GM13976 (cell line): ENCODE data around the gene PLCXD1.
A peak's percentile ranks its signal among the peaks of the same experiment; 100 is the strongest.

Experiments used
- DNase-seq: peaks from one replicate; pipeline ENCODE4 v3.0.0; 2012; ENCODE audit warnings: low spot score
- CTCF ChIP-seq: IDR thresholded peaks from 2 replicates; pipeline ENCODE4 v1.5.1; 2012; ENCODE audit warnings: borderline replicate concordance, mild to moderate bottlenecking; ENCODE audit not compliant: insufficient read depth; ENCODE audit errors: extremely low read depth, missing control alignments, control extremely low read depth
- in situ Hi-C: fragments of 300-500 bp; cut with MboI; formaldehyde crosslinking; loops from one replicate; pipeline ENCODE4 v1.12.0; 2022; ENCODE audit warnings: low sequenced_read_pairs, mixed read lengths, inconsistent platforms; ENCODE audit not compliant: unreplicated experiment

Gene PLCXD1

GRCh38 chrX:317424-318067 lies 36.4 kb downstream of the PLCXD1 start:
- no peak for TF ChIP-seq CTCF
- peak; percentile 92 for DNase-seq
- in situ Hi-C loops, result no loop called here

- peak; percentile 94 for DNase-seq
- no peak for TF ChIP-seq CTCF
- in situ Hi-C loops, result no loop called here
Measured at GRCh38 chrX:318068-318738, 37.0 kb downstream of the PLCXD1 start.

GRCh38 chrX:318739-319578 lies 37.8 kb downstream of the PLCXD1 start, which contains the start of gene GTPBP6:
Gene GTPBP6, minus strand, starts transcription at chrX:318796. Its CDS starts 9 bp downstream, at chrX:318787.
- in situ Hi-C loops, result no loop called here
- DNase-seq, result peak; percentile 95
- TF ChIP-seq CTCF, result no peak

GRCh38 chrX:319579-320125 lies 38.5 kb downstream of the PLCXD1 start:
- in situ Hi-C loops, result no loop called here
- DNase-seq, result no peak
- TF ChIP-seq CTCF, result no peak

GRCh38 chrX:320126-320783 lies 39.1 kb downstream of the PLCXD1 start:
- no peak for DNase-seq
- in situ Hi-C loops, result no loop called here
- TF ChIP-seq CTCF, result no peak
